GM21423 (cell line): ENCODE data around the gene ATP6V0A1.
"Not testable (repeated sequence)": the region's sequence is repeated elsewhere in the genome, so short reads cannot be mapped to it uniquely, and the experiment has no call there.

Source experiments
- ATAC-seq: cut with Tn5 transposase; IDR thresholded peaks from one replicate; pipeline ENCODE4 v1.9.1; 2021; ENCODE audit warnings: mild to moderate bottlenecking, moderate library complexity; ENCODE audit not compliant: unreplicated experiment

Gene ATP6V0A1

DNA sequence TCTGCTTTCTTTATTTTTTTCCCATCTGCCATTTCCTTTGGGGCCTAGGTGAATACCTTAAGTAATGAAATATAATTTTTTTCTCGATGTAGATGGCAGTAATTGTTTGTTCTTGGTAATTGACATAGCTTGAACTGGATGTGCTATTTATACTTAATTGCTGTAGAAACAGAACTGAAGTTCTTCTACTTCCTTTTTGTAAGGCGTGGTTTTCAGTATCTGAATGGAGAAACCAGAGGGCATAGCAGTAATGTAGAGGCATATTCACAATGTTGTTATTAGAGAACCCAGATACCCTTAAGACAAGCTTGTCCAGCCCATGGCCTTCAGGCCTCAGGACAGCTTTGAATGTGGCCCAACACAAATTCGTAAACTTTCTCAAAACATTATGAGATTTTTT, 16.4 kb downstream of the ATP6V0A1 start:
- no peak for ATAC-seq

DNA sequence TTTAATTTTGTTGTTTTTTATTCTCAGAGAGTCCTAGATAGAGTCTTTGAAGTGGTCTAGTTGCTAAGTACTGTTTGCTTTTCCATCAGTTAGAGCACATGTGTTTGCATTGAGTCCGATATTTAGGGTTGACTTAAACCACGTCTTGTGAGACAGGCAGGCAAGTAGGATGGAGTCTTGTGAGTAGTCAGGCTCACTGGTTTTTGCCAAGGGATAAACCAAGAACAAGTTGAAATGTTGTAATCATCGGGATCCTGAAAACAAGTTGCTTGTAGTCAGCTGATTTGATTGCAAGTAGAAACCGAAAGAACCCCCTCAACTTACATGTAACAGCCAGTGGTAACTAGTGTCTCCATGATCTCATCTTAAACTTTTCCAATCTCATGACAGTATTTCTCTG, 17.2 kb downstream of the ATP6V0A1 start:
- ATAC-seq, result no peak

DNA sequence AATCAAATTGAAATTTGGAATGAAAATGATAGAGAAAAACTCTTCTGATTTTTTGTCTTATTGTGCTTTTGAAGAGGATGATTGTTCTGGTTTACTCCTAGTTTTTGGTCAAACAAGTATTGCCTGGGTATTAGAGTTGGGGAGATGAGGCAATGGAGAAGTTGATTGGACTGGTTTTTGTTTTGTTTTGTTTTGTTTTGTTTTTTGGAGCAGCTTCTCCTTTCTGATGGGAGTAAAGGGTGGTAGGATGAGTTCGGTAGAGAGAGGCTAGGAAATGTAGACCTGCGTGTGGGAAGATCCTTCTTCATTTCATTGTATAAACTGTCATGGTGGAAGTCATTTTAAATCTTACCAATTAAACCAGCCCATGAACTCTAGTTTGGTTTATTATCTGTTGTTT, 17.7 kb downstream of the ATP6V0A1 start:
- ATAC-seq, result no peak

DNA sequence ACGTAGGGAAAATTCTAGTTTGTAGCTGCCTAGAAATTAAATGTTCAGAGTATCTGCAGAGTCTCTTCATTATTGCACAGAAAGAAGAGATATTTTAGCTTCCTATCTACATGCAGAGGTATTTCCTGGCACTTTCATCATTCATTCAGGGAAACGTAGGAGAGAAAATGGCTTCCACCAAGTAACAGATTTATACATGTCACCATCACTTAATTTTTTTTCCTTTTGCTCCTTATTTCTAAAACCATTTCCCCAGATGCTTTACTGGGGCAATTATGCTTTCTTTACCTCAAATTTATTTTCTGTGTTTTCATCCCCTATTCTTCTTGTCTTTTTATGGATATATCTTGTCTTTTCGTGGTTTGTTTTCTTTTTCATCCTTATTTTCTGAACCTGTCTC, 18.5 kb downstream of the ATP6V0A1 start:
- no peak for ATAC-seq

DNA sequence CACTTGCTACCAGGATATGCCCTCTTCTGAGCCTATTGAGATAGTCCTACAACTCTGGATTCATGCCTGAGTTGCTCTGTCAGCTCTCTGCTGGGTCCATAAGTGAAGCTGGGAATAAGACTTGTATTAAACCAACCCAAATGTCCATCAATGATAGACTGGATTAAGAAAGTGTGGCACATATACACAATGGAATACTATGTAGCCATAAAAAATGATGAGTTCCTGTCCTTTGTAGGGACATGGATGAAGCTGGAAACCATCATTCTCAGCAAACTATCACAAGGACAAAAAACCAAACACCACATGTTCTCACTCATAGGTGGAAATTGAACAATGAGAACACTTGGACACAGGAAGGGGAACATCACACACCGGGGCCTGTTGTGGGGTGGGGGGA, 19.1 kb downstream of the ATP6V0A1 start:
- ATAC-seq, result not testable (repeated sequence)

DNA sequence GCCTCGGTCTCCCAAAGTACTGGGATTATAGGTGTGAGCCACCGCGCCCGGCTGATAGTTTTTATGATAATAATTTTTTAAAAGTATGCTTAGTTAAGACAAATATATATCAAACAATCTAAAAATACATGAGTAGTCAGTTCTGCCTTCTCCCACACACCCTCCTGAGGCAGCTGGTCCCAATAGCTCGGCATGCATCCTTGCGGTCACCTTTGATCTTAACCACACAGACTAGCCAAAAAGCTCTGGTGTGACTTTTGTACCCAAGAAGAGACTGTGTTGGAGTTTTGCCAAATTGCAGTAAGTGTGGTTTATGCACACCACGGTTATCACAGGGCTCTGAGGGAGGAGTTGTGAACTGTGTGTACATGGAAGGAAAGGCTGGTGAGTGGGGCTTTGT, 25.6 kb downstream of the ATP6V0A1 start:
- ATAC-seq, result no peak

DNA sequence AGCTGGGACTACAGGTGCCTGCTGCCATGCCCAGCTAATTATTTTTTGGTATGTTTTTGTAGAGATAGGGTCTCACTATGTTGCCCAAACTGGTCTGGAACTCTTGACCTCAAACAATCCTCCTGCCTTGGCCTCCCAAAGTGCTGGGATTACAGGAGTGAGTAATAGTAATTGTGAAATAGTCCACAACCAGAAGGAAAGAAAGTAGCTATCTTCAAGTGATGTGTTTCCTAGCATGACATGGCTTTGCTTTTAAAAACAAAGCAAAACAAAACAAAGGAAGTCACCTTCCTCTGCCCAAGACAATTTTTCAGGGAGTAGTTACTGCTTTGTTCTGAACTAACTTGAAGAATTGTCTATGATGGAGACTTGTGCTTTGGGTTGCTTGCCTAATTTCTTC, 27.0 kb downstream of the ATP6V0A1 start:
- ATAC-seq, result no peak

DNA sequence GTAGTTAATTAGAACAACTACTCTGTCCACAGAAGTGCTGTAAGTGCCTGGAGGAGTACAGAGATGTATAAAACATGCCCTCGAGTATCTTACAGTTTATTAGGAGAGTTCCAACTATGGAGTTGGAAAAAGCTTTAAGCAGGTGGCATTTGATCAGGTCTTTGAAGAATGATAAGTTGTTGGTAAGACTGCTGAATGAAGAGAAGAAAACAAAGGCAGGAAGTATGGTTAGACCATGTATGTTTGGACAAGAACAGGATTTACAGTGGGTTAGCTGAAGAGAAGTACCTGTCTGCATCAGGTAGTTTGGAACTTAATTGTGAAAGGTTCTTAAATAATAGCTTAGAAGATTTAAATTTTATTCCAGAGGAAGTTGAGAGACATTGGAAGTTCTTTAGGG, 29.4 kb downstream of the ATP6V0A1 start:
- ATAC-seq, result no peak

DNA sequence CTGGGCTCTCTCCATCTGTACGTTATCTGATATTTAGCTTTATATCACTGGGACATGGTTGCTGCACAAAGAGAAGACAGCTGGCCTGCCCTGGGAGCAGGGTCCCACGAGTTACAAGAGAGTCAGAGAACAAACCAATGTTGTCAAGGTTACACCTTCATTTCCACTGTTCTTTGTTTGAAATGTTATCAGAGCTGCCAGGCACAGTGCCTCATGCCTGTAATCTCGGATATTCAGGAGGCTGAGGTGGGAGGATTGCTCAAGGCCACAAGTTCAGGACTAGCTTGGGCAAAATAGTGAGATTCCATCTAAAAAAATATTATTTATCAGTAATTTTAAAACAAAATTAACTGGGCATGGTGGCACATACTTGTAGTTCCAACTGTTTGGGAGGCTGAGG, 34.6 kb downstream of the ATP6V0A1 start:
- ATAC-seq, result no peak

DNA sequence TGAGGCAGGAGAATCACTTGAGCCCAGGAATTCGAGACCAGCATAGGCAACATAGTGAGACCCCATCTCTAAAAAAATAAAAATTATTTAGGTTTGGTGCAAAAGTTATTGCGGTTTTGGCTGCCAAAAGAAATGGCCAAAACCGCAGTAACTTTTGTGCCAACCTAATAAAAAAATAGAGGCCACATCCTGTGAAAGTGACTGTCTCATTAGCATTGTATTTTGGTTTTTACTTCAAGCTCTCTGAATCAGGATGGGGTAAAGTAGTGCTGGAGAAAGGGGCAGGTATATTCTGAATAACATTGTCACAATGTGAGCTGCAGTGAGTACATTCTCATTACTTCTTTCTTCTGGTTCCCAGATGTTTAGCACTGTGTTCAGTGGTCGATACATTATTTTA, 36.0 kb downstream of the ATP6V0A1 start:
- ATAC-seq, result no peak

DNA sequence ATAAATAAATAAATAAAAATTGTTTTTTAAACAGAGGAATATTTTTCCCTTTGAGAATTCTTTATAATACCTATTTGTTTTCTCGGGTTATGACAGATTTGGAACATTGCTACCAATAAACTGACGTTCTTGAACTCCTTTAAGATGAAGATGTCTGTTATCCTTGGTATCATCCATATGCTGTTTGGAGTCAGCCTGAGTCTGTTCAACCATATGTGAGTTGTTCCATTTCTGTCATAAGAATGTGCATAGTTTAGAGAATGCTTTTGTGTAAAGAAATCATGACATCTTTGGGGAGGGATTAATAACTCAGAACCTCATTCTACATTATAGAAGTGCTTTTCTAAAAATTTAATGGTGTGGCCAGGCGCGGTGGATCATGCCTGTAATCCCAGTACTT, 40.1 kb downstream of the ATP6V0A1 start:
- no peak for ATAC-seq

DNA sequence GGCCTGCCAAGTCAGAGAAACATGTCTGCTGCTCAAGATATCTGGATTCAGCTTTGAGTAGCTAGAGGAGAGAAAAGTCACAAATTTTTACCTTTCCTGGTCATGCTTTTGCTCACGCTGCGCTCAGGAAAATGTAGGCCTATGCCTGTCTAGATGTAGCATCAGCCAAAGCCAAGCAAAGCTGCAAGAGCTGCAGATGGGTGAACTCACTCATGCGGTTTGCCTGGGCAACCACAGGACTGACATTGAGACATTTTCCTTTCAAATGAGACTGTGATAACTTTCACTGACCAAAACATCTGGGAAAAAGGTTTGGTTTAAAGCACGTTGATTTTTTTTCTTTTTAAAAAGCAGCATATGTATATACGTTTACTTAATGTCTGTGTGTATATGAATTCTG, 43.4 kb downstream of the ATP6V0A1 start:
- ATAC-seq, result no peak

DNA sequence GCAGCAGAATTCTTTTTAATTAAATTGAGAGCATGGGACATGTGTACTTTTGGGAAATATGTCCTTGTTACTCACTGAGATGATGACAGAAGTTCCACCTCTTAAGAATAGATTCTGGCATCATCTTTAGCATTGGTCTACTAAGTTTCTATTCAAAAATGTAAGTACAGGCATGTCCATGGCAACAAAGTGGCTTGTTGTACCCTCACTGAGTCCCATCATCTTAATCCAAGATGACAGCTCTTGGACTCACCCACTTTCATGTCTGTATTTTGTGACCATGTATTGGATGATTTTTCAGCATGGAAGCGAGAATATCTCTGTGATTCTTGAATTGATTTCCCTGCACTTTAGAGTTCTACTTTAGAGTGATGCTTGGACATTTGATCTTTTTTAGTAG, 44.2 kb downstream of the ATP6V0A1 start:
- no peak for ATAC-seq

DNA sequence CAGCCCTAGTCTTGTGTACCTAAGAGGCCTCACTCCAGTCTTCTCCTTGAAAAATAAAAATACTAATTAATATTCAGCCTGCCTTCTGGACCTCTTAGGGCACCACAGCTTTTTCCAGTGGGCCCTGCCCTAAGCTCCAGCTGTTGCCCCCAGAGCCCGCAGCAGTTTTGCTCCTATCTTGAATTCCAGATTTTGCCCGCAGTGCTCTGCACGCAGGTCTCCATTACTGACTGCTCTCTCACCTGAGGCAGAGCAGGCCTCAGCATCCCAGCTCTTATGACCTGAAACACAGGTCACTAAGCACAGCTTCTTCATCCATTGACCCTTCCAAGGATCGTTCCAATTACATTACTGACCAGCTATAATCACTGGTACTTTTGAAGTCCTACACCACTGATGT, 49.0 kb downstream of the ATP6V0A1 start:
- no peak for ATAC-seq

DNA sequence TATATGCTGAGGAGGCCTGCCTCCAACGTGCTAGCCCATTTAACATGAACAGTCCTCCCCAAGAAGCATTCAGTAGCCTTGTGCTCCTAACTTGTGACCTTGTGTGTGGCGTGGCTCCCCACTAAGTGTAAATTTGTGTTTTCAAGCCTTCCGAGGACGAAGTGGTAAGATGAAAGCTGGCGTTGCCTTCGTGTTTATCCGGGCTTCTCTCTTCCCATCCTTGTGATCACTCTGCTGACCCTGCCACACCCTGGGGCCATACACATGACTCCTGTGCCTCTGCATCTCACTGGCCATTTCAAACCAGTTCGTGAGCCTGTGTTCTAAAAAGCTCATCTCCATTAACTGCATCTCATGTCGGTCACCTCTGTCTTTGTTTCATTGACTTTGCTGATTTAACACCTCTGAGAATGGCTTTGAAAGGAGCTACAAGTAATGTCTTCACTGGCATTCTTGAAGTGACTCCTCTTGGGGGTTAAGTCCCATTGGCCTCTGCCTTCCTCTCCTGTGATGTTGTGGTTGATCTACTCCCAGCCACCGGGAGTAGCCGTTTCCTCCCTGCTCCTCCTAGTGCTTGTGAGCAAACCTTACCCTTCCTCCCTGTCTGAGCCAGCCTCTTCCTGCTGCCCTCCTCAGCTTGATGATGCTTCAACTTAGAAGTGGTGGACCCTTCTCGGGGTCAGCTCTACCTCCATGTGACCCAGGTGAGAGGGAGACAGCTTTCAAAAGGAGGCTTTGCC, 49.9 kb downstream of the ATP6V0A1 start:
- no peak for ATAC-seq

DNA sequence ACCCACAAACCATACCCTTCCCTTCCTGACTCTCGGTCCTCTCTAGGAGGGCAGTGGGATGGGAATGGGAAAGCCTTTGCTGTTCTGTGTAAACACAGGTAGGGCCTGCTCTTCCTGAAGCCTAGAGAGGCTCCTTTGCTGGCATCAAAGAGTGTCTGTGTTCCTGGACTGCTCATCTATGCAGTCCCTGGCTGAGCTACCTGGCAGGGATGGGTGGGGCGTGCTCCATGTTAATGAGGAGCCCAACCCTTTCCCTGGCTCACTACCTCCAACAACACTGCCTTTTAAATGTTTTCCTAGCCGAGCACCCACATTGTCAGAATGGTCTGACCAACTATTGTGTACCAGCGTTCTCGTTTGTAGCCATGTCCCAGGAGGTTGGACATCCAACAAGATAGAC, 50.7 kb downstream of the ATP6V0A1 start:
- no peak for ATAC-seq

DNA sequence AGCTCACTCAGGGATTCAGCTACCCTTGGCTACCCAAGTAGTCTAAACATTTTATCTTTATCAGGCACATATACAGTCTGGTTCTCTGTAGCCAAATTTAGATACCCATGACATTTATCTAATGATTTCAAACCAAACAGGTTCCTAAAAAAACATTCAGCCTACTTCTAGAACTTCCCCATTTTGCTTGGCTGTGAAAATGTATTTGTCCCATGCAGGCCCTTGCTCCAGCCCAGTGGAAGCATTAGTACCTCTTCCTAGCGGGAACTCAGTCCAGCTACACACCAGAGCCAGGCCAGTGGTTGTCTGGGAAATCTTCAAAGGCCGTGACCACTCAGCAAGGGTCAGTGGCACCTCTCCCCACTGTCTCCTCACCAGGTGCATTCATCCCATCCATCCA, 51.2 kb downstream of the ATP6V0A1 start:
- no peak for ATAC-seq

DNA sequence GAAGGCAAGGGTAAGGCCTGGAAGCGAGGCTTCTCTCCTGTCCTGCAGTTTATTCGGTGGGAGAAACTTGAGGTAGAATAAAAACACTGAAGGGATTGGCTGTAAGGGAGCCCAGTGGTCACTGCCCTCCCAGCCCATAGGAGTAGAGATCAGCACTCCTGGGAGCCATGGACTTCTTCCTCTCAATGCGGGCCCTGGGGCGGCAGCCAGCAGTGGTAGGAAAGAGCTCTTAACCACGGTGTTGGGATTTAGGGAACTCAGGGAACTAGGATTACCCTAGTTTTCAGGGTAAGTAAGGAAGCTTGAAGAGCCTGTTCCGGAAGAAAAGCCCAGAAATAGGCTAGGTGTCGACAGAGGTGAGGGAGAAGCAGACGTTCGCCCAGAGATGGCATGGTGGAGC, 53.6 kb downstream of the ATP6V0A1 start:
- ATAC-seq, result no peak

DNA sequence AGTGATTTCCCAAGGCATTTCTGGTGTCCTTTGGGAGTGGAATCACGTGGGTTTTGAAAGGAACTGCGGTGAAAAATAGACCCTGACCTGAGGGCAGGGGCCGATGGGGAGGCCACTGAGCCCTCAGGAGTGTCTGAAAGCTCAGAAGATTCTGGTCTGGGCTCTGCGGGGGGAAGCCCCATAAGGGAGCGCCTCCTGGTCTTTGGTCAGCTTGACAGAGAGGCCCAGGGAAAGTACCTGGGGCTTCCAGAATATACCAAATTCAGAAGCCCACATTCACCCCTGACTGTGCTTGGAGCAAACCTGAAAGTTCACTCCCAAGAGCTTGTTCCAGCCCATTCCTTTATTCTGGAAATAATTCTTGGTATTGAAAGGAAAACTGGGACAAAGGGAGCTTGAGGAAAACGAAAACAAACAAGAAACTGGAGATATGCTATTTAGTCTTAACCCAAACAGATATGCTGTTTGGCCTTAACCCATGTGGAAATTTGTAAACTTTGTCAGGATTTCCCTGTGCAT, 54.1 kb downstream of the ATP6V0A1 start:
- no peak for ATAC-seq

DNA sequence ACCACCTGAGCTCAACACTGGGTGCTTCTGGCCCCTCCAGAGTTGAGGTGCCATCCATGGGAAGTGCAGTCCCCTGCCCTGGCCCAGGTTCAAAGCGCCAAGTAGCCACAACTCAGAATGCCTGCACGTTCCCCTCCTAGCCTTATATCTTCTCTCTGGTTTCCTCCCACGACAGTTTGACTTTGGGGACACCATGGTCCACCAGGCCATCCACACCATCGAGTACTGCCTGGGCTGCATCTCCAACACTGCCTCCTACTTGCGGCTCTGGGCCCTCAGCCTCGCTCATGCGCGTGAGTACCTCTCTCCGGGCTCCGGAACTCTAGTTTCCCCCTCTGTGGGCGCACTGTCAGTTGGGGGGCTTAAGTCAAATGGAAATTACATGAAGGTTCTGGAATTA, 55.0 kb downstream of the ATP6V0A1 start:
- no peak for ATAC-seq

DNA sequence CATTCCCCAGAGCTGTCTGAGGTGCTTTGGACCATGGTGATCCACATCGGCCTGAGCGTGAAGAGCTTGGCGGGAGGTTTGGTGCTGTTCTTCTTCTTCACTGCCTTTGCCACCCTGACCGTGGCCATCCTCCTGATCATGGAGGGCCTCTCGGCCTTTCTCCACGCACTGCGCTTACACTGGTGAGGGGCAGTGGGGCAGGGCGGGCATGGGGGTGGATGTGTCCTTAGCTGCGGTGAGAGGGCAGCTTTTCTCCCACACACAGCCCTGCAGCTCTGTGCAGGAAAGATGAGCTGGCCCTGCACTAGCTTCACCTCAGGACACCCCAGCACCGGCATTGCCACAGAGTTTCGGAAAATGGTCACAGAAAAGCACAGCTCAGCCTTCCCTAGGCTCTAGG, 55.6 kb downstream of the ATP6V0A1 start:
- ATAC-seq, result no peak

DNA sequence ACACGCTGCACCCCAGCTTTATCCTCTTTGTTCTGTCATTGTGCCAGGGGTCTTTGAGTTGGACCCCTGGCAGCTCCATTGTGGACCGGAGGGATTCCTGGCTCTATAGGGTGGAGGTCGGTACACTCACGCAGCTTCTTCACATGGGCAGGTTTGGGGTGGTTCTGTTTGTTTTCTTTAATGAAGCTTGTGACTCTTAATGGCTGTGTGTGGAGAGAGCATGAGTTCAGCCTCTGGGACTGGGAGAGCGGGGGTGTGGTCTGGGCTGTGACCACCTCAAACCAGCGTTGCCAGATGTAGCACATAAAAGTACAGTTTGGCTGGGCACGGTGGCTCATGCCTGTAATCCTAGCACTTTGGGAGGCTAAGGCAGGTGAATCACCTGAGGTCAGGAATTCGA, 56.2 kb downstream of the ATP6V0A1 start:
- no peak for ATAC-seq

DNA sequence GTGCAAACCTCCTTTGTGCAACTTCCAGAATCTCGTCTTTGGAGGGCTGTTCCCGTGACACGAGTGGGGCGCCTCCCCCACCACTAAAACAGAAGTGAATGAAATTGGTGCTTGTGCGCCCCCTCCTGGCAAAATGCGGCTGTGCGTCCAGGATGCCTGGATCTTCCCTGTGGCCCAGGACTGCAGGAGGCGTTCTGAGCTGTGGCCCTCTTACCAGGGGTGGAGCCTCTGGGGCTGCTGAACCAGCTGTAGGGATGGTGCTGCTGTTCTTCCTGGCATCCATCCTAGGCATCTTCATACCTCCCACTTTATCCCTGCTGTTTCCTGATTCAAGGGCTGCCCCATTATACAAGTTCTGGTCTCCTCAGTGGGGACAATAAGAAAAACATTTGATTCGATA, 58.8 kb downstream of the ATP6V0A1 start:
- no peak for ATAC-seq
